ENCODE measurements around the gene DNAH3.
"Not testable (repeated sequence)": the region's sequence is repeated elsewhere in the genome, so short reads cannot be mapped to it uniquely, and the experiment has no call there.

The DNAH3 gene, protein sequence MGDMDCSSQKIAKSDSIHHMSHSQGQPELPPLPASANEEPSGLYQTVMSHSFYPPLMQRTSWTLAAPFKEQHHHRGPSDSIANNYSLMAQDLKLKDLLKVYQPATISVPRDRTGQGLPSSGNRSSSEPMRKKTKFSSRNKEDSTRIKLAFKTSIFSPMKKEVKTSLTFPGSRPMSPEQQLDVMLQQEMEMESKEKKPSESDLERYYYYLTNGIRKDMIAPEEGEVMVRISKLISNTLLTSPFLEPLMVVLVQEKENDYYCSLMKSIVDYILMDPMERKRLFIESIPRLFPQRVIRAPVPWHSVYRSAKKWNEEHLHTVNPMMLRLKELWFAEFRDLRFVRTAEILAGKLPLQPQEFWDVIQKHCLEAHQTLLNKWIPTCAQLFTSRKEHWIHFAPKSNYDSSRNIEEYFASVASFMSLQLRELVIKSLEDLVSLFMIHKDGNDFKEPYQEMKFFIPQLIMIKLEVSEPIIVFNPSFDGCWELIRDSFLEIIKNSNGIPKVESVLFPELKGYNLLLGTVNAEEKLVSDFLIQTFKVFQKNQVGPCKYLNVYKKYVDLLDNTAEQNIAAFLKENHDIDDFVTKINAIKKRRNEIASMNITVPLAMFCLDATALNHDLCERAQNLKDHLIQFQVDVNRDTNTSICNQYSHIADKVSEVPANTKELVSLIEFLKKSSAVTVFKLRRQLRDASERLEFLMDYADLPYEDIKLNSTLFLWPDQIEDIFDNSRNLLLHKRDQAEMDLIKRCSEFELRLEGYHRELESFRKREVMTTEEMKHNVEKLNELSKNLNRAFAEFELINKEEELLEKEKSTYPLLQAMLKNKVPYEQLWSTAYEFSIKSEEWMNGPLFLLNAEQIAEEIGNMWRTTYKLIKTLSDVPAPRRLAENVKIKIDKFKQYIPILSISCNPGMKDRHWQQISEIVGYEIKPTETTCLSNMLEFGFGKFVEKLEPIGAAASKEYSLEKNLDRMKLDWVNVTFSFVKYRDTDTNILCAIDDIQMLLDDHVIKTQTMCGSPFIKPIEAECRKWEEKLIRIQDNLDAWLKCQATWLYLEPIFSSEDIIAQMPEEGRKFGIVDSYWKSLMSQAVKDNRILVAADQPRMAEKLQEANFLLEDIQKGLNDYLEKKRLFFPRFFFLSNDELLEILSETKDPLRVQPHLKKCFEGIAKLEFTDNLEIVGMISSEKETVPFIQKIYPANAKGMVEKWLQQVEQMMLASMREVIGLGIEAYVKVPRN (N-terminal part only)

DNA sequence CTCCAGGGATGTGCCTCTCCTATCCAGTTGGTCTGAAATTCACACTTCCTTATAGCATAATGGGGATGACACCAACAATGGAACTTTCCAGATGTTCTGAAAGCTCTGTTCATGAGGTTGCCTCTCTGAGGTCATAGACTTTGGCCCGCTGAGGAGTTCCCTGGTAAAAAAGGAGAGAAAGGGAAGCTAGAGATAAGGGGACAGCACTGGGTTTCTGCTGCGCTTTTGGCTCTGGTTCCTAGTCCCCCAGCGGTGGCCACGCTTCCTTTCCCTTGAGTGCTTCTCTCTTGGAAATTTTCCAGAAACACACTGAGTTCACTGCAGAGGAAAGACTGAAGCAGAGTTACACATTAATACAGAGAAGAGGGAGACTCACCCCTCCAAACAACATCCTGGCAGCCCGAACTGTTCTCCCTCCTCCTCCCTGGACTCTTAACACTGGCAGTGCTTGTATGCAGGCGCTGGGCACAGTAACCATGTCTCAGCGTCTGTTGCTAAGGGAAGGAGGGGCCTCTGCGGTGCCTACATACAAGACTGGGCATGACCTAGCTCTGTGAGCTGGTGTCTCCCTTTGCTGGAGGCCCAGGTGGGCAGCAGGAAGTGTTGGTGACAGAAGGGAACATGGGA, at the start of gene DNAH3:
Gene DNAH3 (minus strand): TSS at position 472 of the 627 bp plus-strand sequence. CDS start 527 bp downstream, outside the sequence.
- no peaks in the 10 kb centered on the region for H3K27me3 ChIP-seq (ENCODE audit: control insufficient read depth, insufficient read depth, low read length)
- H3K9ac ChIP-seq (ENCODE audit: low read length) = no peak within 1 kb of the TSS
- no peaks in the 10 kb centered on the region for H3K36me3 ChIP-seq (ENCODE audit: control insufficient read depth, insufficient read depth, low read length)
- H3K27ac ChIP-seq (ENCODE audit: low read depth, low read length) = no peak within 1 kb of the TSS
- H3K4me3 ChIP-seq (ENCODE audit: low read length) = no peak within 1 kb of the TSS
- no peaks in the 10 kb centered on the region for H3K4me1 ChIP-seq (ENCODE audit: control insufficient read depth, insufficient read depth, low read length)

DNA sequence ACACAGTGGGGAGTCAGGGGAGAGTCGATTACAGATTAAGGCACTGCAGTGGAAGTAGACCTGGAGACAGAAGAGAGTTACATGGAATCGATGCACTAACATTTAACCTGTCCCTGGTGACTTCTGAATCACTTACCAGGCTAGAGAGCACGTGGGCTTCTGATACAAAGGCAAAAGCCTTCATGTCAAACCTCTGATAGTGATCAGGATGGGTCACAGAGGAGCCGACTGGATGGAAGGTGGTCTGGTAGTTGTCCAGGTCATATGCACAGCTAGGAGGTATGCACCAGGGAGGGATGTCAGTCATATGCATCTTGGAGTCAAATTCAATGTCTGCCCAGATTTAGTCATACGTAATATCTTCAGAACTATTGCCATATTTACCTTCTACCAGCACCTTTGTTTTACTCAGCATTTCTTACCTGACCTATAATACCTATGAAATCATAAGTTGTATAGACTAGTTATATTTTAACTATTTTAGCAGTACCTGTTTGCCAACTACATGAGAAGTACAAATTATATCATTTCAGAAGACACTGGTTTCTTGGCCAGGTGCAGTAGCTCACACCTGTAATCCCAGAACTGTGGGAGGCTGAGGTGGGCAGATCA, 49.1 kb upstream of the DNAH3 start:
- Histone ChIP-seq H3K4me3 (ENCODE audit: low read length) (no peak overlapping the region), H3K9ac (ENCODE audit: low read length) (no peak overlapping the region), H3K27ac (ENCODE audit: low read depth, low read length) (no peak overlapping the region), H3K36me3 (ENCODE audit: control insufficient read depth, insufficient read depth, low read length) (no peaks in the 10 kb centered on the region), H3K27me3 (ENCODE audit: control insufficient read depth, insufficient read depth, low read length) (no peaks in the 10 kb centered on the region), H3K4me1 (ENCODE audit: control insufficient read depth, insufficient read depth, low read length) (no peaks in the 10 kb centered on the region)

DNA sequence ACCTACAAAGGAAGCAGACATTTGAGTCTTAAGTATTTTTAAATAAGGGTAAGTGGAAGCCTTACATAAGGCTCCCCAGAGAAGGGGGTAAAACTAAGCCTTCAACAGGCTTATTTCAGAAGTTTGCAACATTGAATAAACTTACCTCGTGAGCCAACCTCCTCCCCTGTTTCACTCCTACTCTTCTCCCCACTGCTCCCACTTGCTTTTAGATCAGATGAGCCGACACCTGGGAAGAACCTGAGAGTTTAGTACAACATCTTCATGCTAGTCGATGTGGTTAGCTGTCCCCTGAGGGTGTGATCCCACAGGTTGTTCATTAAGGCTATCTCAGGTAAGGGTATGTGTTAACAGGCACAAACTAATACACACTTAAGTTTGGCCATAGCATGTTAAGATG, 47.0 kb upstream of the DNAH3 start:
- no peaks in the 10 kb centered on the region for H3K27me3 ChIP-seq (ENCODE audit: control insufficient read depth, insufficient read depth, low read length)
- H3K4me3 ChIP-seq (ENCODE audit: low read length) = no peak overlapping the region
- no peaks in the 10 kb centered on the region for H3K4me1 ChIP-seq (ENCODE audit: control insufficient read depth, insufficient read depth, low read length)
- no peak overlapping the region for H3K9ac ChIP-seq (ENCODE audit: low read length)
- no peak overlapping the region for H3K27ac ChIP-seq (ENCODE audit: low read depth, low read length)
- H3K36me3 ChIP-seq (ENCODE audit: control insufficient read depth, insufficient read depth, low read length) = no peaks in the 10 kb centered on the region

DNA sequence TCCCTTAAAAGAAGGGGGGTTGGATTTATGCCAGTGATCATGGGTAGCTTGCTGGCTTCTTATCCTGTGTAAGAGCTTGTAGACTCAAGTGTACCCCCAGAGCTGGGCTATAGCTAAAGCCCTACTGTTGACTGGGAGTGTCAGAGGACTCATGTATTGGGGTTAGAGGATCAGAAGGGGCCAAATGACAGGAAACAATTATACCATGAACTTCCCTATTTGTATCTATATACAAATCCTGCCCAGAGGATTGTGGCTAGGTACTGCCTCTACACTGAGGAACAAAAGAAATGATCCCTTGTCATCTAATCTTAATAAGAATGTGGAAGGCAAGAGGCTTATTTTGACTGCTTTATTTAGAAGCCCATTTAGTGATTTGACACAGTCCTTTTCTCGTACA, 46.5 kb upstream of the DNAH3 start:
- H3K27me3 ChIP-seq (ENCODE audit: control insufficient read depth, insufficient read depth, low read length) = no peaks in the 10 kb centered on the region

DNA sequence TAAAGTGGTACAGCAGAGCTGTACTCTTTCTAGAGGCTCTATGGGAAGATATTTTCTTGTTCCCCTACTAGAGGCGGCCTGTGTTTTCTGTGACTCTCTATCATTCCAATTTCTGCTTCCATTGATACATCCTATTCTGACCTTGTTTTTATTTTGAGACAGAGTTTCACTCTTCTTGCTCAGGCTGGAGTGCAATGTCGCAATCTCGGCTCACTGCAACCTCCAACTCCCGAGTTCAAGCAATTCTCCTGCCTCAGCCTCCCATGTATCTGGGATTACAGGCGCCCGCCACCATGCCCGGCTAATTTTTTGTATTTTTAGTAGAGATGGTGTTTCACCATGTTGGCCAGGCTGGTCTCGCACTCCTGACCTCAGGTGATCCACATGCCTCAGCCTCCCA, 44.7 kb upstream of the DNAH3 start:
- not testable (repeated sequence) for H3K27ac ChIP-seq (ENCODE audit: low read depth, low read length); H3K27me3 ChIP-seq (ENCODE audit: control insufficient read depth, insufficient read depth, low read length); H3K9ac ChIP-seq (ENCODE audit: low read length); H3K36me3 ChIP-seq (ENCODE audit: control insufficient read depth, insufficient read depth, low read length); H3K4me1 ChIP-seq (ENCODE audit: control insufficient read depth, insufficient read depth, low read length); H3K4me3 ChIP-seq (ENCODE audit: low read length)

More for the DNA sequence above, 46.5 kb upstream of the DNAH3 start:
- no peak overlapping the region for H3K27ac ChIP-seq (ENCODE audit: low read depth, low read length)
- H3K4me3 ChIP-seq (ENCODE audit: low read length) = no peak overlapping the region
- H3K36me3 ChIP-seq (ENCODE audit: control insufficient read depth, insufficient read depth, low read length) = no peaks in the 10 kb centered on the region
- H3K4me1 ChIP-seq (ENCODE audit: control insufficient read depth, insufficient read depth, low read length) = no peaks in the 10 kb centered on the region
- no peak overlapping the region for H3K9ac ChIP-seq (ENCODE audit: low read length)

DNA sequence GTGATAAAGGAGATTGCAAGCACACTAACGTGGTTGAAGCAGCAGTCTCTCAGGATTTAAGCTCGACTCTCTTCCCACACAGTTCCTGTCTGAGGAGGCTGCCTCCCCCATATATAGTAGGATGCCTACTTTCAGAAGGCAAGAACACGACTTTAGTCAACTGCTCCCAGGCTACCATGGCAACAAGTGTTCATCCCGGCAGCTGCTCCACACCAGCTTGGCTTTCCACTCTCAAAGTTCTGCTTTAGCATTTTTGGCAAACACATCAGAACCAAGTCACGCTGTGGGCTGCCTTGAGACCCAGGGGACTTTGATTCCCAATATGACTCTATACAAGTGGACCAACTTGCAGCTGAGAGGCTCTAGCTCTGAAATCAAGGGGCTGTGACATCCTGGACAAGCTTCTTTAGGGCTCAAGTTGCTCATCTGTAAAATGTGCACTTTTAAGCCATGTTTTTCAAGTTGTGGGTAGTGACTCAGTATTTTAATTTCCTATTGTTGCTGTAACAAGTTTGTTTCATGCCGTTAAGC, 44.2 kb upstream of the DNAH3 start:
- H3K9ac ChIP-seq (ENCODE audit: low read length) = no peak overlapping the region
- H3K27ac ChIP-seq (ENCODE audit: low read depth, low read length) = no peak overlapping the region
- no peaks in the 10 kb centered on the region for H3K36me3 ChIP-seq (ENCODE audit: control insufficient read depth, insufficient read depth, low read length)

DNA sequence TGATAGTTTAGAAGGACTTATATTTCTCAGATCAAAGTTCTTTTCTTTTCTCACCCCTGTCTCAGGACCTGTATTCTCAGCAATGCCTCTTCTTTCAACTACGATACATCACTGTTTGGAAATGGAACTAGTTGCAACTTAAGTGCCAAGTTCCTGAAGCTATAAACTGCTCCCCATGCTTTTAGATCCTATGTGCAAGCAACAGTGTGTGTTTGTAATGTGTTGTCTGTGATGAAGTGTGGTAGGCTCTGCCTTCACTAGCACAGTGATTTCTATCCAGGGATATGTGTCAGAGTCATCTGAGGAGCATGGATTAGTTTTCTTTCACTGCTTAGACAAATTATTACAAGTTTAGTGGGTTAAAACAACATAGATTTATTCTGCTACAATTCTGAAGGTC, 42.3 kb upstream of the DNAH3 start:
- Histone ChIP-seq H3K27me3 (ENCODE audit: control insufficient read depth, insufficient read depth, low read length) (no peaks in the 10 kb centered on the region), H3K9ac (ENCODE audit: low read length) (no peak overlapping the region), H3K4me3 (ENCODE audit: low read length) (no peak overlapping the region), H3K36me3 (ENCODE audit: control insufficient read depth, insufficient read depth, low read length) (no peaks in the 10 kb centered on the region), H3K4me1 (ENCODE audit: control insufficient read depth, insufficient read depth, low read length) (no peaks in the 10 kb centered on the region), H3K27ac (ENCODE audit: low read depth, low read length) (no peak overlapping the region)

More for the DNA sequence above, 44.2 kb upstream of the DNAH3 start:
- H3K4me3 ChIP-seq (ENCODE audit: low read length) = no peak overlapping the region
- no peaks in the 10 kb centered on the region for H3K4me1 ChIP-seq (ENCODE audit: control insufficient read depth, insufficient read depth, low read length)
- no peaks in the 10 kb centered on the region for H3K27me3 ChIP-seq (ENCODE audit: control insufficient read depth, insufficient read depth, low read length)

DNA sequence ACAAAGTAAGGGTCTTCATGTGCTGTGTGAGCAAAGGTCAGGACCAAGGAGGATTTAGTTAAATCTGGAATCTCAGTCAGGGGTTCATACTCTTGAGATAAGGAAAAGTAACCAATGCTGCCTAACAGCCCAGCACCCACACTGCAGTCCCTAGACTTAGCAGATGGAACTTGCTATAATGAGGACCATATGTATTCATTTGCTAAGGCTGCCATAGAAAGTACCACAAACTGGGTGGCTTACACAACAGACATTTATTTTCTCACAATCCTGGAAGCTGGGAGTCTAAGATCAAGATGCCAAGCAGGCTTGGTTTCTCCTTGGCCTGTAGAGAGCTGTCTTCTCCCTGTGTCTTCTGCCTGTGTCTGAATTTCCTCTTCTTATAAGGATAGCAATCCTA, 40.0 kb upstream of the DNAH3 start:
- no peak overlapping the region for H3K4me3 ChIP-seq (ENCODE audit: low read length)
- H3K4me1 ChIP-seq (ENCODE audit: control insufficient read depth, insufficient read depth, low read length) = no peaks in the 10 kb centered on the region
- no peak overlapping the region for H3K9ac ChIP-seq (ENCODE audit: low read length)
- no peak overlapping the region for H3K27ac ChIP-seq (ENCODE audit: low read depth, low read length)
- no peaks in the 10 kb centered on the region for H3K36me3 ChIP-seq (ENCODE audit: control insufficient read depth, insufficient read depth, low read length)
- H3K27me3 ChIP-seq (ENCODE audit: control insufficient read depth, insufficient read depth, low read length) = no peaks in the 10 kb centered on the region

DNA sequence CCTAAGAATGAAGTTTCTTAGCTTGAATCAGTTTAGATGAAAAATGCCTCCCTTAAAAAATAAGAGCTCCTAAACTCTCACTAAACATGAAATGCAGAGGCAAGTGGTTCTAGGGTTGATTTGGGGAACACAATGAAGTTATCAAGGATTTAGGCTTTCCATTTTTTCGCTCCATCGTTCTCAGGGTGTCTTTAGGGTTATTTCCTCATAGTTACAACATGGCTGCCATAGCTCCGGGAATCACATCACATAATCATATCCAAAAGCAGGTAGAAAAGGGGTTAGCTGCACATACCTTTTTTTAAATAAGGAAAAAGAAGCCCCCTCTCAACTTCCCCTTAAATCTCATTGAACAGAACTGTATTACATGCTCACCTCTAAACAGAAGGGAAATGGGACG, 39.4 kb upstream of the DNAH3 start:
- Histone ChIP-seq H3K4me3 (ENCODE audit: low read length) (no peak overlapping the region), H3K27me3 (ENCODE audit: control insufficient read depth, insufficient read depth, low read length) (no peaks in the 10 kb centered on the region), H3K27ac (ENCODE audit: low read depth, low read length) (no peak overlapping the region), H3K9ac (ENCODE audit: low read length) (no peak overlapping the region), H3K36me3 (ENCODE audit: control insufficient read depth, insufficient read depth, low read length) (no peaks in the 10 kb centered on the region), H3K4me1 (ENCODE audit: control insufficient read depth, insufficient read depth, low read length) (no peaks in the 10 kb centered on the region)

DNA sequence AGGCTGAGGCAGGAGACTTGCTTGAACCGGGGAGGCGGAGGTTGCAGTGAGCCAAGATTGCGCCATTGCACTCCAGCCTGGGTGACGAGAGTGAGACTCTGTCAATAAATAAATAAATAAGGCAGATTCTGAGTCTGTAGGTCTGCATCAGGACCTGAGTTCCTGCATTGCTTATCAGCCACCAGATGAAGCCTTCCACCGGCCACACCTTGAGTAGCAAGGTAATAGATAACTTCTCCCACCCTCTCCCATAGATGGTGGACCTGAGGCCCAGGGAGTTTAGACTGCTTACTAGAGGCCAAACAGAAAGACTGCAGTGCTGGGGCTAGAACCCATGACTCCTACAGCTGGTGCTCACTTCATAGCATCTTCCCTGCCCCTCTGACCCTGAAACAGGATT, 38.7 kb upstream of the DNAH3 start:
- no peaks in the 10 kb centered on the region for H3K36me3 ChIP-seq (ENCODE audit: control insufficient read depth, insufficient read depth, low read length)

DNA sequence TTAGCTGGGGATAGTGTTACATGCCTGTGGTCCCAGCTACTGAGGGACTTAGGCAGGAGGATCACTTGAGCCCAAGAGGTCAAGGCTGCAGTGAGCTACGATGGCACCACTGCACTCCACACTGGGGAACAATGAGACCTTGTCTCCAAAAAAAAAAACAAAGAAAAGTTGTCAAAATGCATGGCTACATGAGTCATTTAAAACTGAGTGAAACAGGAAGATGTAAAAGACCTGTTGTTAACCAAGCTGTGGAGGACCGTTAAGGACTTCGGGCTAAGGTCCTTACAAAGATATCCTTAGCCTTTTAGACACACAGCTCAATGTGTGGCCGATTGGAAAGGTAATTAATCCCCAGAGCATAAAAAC, 35.7 kb upstream of the DNAH3 start:
- Histone ChIP-seq H3K4me1 (ENCODE audit: control insufficient read depth, insufficient read depth, low read length) (no peaks in the 10 kb centered on the region), H3K4me3 (ENCODE audit: low read length) (no peak overlapping the region), H3K9ac (ENCODE audit: low read length) (no peak overlapping the region), H3K36me3 (ENCODE audit: control insufficient read depth, insufficient read depth, low read length) (peaks cover 9% of the 10 kb centered on the region), H3K27me3 (ENCODE audit: control insufficient read depth, insufficient read depth, low read length) (no peaks in the 10 kb centered on the region), H3K27ac (ENCODE audit: low read depth, low read length) (no peak overlapping the region)

More for the DNA sequence above, 38.7 kb upstream of the DNAH3 start:
- Histone ChIP-seq H3K9ac (ENCODE audit: low read length) (no peak overlapping the region), H3K27me3 (ENCODE audit: control insufficient read depth, insufficient read depth, low read length) (no peaks in the 10 kb centered on the region), H3K4me1 (ENCODE audit: control insufficient read depth, insufficient read depth, low read length) (no peaks in the 10 kb centered on the region), H3K4me3 (ENCODE audit: low read length) (no peak overlapping the region), H3K27ac (ENCODE audit: low read depth, low read length) (no peak overlapping the region)

Measured in rectal smooth muscle tissue (tissue), 1 donor.